HG03457 (cell line): ENCODE measurements around the gene NPBWR2.

Source experiments
- ATAC-seq: cut with Tn5 transposase; IDR thresholded peaks from one replicate; pipeline ENCODE4 v1.9.1; 2021; ENCODE audit warnings: moderate number of reproducible peaks; ENCODE audit not compliant: unreplicated experiment

The NPBWR2 gene

GRCh38 chr20:64074184-64074789 lies 33.1 kb downstream of the NPBWR2 start:
- no peak for ATAC-seq

DNA sequence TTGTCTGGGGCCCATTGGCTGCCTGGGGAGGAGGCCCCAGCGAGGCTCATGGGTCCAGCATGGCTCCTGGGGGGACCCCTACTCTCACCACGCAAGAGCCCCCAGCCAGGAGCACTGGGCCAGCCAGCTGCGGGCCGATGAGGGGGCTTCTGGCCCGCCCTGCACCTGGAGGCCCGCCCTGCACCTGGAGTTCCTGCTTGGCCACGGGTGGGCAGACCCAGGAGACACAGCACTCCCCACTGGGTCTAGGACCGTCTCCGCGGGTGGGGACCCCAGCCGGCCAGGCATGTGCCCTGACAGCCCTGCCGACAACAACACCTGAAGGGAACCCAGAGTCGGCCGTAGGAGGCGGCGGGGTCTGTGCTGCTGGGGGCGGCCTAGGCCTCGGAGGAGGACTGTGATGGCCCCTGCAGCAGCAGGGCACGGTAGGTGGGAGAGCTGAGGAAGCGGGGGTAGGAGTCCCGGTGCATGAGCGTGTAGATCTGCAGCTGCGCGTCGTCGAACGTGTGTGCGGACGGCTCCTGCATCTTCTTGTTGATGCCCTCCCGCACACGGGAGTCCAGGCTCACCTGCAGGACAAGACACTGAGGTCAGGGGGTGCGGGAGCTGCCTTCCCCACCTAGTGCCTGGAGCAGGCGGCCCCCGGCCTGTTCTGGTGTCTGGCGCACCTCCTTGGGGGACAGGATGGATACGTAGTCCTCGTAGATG lies 33.7 kb downstream of the NPBWR2 start:
- ATAC-seq: no peak

DNA sequence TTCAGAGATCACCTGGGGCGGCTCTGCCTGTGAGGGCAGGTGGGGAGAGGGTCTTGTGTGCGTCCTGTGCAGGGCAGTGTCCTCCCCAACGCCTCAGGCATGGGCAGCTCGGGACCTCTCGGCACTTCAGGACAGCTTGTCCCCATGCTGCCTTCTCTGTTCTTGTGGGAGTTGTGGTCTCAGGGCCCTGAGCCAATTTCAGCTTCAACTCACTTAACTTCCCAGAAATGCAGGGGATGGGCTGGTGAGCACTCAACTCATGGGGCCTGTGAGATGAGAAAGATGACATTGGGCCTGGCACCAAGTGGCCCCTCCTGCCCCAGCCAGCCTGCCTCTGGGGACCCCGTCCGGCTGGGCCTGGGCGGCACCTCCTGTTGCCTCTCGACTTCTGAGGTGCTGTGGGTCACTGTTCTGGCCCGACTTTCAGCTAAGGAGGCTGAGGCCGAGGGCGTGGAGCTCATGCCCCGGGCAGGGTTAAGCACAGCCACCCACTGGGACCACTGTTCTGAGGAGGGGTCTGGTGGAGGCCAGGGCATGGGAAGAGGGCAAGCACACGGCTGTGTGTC lies 34.8 kb downstream of the NPBWR2 start:
- ATAC-seq: no peak

- ATAC-seq: no peak
Measured at GRCh38 chr20:64071341-64072332, 35.7 kb downstream of the NPBWR2 start.

DNA sequence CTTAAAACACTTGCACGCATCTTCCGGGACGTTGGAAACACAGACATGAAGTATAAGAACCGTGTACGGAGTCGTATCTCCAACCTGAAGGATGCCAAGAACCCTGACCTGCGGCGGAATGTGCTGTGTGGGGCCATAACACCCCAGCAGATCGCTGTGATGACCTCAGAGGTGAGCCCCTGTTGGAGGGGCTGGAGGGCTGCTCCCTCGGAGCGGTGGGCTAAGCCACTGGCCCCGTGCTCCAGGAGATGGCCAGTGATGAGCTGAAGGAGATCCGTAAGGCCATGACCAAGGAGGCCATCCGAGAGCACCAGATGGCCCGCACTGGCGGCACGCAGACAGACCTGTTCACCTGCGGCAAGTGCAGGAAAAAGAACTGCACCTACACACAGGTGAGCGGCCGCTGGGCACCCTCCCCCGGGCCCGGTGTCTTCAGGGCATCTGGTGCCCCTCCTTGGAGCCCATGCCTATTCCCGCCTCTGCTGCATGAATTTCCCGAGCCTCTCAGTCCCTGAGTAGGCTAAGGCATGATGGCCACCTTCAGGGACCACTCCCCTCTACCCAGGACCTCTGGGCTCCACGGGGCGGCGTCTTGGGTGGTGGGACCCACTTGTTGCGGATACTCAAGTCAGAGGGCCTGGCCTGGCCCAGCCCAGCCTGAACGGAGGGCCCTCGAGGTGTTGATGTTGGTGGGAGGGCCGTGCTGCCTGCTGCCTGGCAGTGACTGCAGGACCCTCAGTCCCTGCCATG lies 36.9 kb downstream of the NPBWR2 start:
- no peak for ATAC-seq

DNA sequence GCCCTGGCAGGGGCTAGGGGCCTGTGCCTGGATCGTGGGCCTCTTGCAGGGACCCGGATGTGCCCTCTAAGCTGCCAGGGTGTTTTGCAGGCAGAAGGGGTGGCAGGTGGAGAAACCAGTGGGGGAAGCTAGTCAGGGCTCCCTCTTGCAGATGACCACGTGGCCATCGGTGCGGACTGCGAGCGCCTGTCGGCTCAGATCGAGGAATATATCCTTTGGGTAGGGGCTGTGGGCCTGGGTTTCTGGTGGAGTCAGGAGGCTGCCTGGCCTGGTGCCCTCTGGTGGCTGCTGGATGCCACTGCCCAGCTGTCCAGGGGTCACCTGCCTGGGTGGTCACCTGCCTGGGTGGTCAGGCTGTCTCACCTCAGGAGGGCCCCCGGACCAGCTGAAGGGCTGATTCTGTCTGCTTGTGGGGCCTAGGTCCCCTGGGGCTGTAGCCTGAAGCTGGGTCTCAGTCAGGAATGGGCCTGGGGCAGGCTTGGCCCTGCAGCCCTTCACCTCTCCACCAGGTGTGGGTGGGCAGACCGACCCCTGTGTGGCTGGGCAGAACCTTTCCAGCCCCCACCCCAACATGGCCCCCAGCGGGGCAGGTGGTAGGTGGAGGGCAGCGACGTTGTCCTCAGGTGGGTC lies 37.6 kb downstream of the NPBWR2 start:
- no peak for ATAC-seq

GRCh38 chr20:64069209-64069613 lies 38.2 kb downstream of the NPBWR2 start:
- ATAC-seq: no peak

DNA sequence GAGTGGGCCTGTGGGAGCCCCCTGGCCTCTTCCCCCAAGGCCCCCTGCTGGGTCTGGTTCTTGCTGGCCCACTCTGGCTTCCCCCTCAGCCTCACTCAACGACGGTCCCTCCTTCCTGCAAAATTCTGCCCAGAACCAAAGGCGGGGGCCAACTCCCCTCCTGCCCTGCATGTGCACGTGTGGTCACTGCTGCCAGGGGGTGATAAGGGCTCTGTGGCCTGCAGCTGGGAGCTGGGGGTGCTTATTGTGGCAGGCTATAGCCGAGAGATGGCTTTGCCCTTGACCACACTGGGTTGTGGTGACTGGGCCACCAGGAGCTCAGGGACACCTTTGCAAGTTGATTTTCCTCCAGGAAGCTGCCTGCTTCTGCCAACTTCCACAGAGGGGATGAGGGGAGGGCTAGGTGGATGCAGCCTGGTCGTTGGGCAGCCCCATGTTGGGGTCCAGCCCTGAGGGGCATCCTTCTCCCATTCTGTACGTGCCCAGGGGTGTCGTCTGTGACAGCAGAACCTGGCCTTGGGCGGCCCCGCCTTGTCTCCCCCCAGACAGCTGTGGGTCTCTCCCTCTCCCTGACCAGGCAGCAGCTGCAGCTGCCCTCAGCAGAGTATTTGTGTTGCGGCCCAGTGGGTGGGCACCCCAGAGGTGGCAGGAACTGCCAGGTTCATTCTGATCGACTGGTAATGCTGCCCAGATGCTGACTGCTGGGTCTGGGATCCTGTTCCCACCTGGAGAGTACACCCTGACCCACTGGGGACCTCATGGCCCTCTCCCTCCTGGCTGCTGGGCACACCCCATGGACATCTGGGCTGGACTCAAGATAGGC lies 38.8 kb downstream of the NPBWR2 start:
- ATAC-seq: no peak

- no peak for ATAC-seq
Measured at GRCh38 chr20:64067733-64068307, 39.5 kb downstream of the NPBWR2 start.

DNA sequence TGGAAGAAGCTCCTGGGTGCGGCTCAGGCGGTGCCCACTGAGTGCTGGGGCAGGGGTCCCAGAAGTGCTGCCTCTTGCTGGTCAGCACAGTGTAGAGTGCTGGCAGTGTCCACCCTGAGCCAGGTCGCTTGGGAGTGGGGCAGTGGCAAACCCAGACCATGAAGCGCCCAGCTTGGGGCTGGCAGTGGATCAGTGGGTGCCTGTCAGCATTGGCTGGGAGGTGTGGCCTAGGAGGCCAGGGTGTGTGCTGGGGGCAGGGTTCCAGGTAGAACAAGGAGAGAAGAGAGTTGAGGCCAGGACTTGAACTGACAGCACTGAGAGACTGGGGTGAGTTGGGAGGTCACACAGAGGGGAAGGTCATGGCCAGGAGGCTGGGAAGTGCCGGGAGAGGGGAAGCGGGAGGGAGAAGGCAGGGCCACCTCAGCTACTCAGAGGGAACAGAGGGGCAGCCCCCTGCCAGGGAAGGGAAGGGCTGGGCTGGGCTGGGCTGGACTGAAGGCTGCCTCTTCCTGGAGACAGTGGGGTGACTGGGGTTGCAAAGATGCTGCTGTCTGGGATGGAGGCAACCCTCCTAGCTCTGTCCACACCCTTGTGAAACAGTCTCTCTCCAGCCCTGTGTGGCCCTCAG lies 40.2 kb downstream of the NPBWR2 start:
- no peak for ATAC-seq

DNA sequence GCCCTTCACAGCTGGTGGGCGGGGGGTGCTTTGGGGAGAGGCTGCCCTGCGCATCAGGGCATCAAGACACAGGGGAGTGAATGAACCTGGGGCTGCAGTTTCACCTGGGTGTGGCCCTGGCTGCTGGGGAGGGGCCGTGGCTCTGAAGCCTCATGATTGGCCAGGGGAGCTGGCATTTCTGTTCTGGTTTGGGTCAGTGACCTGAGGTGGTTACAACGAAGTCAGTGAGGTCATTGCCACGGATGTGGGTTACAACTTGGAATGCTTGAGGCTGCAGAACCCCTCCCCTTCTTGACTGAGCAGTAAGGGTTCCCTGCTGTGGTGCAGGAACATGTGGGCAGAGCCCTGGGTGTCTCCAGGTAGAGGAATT lies 41.4 kb downstream of the NPBWR2 start:
- peak; percentile 50 for ATAC-seq

- ATAC-seq: no peak
Measured at GRCh38 chr20:64065062-64065973, 42.0 kb downstream of the NPBWR2 start.

GRCh38 chr20:64064145-64064698 lies 43.1 kb downstream of the NPBWR2 start:
- ATAC-seq: no peak

GRCh38 chr20:64063389-64064144 lies 43.8 kb downstream of the NPBWR2 start:
- no peak for ATAC-seq

- ATAC-seq: peak; percentile 51
Measured at GRCh38 chr20:64062596-64063388, 44.6 kb downstream of the NPBWR2 start, which contains the start of gene TCEA2. Gene TCEA2 (plus strand): TSS chr20:64063198. CDS start chr20:64063313, 115 bp downstream.

GRCh38 chr20:64062276-64062595 lies 45.1 kb downstream of the NPBWR2 start:
- no peak for ATAC-seq
